NCI-H2196 treated with DMSO at 0.1 percent for 48 hours (cell line): ENCODE data around the gene MAN2A1.
"Not testable (repeated sequence)": the region's sequence is repeated elsewhere in the genome, so short reads cannot be mapped to it uniquely, and the experiment has no call there.

ENCODE experiments used
- DNase-seq: peaks from one replicate; lab custom pipeline; 2025; ENCODE audit not compliant: unreplicated experiment; lab: John Stamatoyannopoulos, UW

Gene MAN2A1

DNA sequence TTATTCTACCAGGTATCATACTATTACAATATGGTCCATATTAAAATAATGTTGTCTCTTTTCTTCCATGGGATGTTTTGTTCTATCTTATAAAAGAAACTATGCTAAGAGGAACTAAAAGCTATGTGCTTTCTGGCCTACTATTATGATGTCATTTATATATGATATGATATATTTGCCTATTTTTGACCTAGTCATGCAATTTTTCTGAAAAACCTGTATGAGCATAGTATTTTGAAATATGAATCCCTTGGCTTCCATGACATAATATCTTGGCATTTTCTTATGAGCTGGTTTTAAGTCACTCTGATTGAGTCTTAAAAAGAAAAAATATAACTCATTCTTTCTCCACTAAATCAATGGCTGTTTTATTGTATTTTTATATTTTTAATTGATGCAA lies 60.7 kb downstream of the MAN2A1 start:
- no peak for DNase-seq

DNA sequence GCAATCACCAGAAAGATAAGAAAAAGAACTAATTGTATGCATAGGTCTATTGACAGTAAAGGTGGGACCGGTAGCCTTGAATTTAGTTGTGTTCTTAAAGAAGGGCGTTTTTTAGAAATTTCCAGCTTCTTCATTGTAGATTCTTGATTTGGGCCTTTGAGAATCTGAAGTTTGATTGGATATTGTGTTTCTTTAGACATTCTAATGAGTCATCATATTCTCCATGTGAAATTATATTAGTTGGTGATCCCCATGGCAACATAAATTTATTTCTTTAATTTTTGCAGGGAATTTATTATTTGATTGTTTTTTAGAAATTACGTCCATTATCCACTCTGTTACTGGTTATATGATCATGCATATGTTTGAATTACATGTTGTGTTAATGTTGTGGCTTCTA lies 63.6 kb downstream of the MAN2A1 start:
- no peak for DNase-seq

DNA sequence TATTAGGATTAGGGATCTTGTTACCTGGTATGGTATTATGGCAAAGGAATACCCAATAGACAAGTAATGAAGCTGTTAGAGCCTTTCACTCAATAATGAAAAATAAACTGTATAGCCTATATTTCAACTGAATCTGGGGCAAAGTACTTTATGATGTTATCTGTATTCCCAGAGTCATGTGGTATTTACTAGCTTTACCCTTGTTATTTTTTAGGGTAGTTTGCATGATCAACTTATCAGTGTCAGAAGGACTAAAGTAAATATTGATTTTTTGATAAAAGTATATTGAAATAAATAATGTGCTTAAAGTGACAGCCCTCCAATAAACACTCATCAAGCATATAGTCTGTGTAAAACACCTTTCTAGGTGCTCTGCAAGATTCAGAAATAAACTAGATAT lies 64.6 kb downstream of the MAN2A1 start:
- DNase-seq = no peak

DNA sequence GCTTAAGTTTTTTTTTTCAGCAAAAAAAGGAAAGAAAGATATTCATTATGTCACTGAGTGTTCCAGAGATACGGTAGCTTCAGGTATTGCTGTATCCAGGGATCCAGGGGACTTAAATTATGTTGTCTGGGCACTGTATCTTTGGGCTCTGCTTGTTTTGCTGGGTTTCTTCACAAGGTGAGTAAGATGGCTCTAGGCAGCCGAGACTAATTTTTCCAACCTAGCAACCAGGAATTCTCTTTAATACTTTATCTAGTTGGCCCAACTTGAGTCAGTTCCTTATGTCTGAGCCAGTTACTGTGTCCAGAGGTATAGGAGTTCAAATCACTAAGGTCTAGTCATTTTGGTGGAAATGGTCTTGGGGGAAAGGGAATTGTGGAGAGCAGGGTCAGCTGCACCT lies 66.0 kb downstream of the MAN2A1 start:
- no peak for DNase-seq

DNA sequence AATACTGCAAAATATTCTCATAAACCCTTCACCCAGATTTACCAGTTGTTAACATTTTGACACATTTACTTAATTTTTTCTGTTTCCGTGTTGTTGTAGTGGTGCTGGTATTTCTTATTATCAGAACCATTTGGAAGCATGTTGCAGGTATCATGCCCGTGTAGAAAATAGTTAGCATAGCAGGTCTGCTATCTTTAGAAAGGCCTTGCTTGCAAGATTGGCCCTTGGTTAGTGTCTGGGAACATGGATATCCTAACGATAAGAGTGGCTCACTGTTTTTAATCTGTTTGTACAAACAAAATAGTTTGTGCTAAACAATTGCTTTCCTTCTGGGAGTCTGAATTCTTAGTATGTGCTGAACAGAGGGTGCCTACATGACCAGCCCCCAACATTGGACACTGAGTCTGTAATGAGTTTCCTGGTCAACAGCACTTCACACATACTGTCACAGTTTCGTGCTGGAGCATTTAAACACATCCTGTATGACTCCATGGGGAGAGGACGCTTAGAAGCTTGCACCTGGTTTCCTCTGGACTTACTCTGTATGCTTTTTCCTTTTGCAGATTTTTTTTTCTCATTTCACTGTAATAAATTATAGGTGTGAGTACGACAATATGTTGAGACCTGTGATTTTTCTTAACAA lies 66.9 kb downstream of the MAN2A1 start:
- no peak for DNase-seq

DNA sequence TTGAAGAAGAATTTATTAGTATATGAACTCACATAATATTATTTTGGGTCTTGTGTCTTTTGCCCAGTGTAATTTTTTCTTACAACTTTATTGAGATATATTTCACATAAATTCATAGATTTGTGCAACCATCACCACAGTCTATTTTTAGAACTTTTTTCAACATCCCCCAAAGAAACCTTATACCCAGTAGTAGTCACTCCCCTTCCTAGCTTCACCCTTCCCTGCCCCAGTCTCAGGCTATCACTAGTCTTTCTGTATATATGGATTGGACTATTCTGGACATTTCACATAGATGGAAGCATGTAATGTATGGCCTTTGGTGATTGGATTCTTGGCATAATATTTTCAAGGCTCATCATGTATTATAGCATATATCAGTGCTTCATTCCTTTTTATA lies 67.8 kb downstream of the MAN2A1 start:
- DNase-seq = no peak

DNA sequence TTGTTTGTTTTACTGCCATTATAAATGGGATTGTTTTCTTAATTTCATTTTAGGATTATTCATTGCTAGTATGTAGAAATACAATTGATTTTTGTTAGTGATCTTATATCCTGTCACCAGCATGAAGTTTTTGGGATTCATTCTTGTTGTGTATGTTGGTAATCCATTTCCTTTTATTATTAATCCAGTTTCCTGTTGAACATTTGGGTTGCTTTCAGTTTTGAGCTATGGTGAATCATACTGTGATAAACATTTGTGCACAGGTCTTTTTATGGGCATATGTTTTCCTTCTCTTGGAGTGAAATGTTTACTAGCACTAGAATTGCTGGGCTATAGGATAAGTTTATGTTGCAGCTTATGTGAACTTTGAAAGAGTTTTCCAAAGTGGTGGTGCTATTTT lies 69.6 kb downstream of the MAN2A1 start:
- DNase-seq = no peak

DNA sequence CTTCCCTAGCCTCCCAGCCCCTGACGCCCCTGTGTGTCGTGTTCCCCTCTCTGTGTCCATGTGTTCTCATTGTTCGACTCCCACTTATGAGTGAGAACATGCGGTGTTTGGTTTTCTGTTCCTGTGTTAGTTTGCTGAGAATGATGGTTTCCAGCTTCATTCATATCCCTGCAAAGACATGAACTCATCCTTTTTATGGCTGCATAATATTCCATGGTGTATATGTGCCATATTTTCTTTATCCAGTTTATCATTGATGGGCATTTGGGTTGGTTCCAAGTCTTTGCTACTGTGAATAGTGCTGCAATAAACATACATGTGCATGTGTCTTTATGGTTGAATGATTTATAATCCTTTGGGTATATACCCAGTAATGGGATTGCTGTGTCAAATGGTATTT lies 70.4 kb downstream of the MAN2A1 start:
- DNase-seq = not testable (repeated sequence)

DNA sequence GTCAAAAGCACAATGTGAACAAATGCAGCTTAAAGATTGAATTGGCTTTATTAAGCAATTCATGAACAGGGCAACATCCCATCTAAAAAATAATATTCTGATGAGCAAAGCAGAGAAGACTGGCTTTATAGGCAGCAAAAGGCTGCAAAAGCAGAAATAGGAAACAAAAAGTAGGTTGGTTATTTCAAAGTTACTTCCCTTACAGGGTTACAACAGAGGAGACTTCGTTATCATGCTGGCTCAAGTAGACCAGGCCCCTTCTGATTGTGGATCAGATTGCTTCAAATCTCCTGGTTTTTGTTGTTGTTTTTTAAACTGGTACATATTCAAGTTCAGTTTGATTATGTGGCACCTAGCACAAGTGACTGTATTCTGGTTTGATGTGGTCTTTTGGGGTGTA lies 73.1 kb downstream of the MAN2A1 start:
- DNase-seq = no peak

DNA sequence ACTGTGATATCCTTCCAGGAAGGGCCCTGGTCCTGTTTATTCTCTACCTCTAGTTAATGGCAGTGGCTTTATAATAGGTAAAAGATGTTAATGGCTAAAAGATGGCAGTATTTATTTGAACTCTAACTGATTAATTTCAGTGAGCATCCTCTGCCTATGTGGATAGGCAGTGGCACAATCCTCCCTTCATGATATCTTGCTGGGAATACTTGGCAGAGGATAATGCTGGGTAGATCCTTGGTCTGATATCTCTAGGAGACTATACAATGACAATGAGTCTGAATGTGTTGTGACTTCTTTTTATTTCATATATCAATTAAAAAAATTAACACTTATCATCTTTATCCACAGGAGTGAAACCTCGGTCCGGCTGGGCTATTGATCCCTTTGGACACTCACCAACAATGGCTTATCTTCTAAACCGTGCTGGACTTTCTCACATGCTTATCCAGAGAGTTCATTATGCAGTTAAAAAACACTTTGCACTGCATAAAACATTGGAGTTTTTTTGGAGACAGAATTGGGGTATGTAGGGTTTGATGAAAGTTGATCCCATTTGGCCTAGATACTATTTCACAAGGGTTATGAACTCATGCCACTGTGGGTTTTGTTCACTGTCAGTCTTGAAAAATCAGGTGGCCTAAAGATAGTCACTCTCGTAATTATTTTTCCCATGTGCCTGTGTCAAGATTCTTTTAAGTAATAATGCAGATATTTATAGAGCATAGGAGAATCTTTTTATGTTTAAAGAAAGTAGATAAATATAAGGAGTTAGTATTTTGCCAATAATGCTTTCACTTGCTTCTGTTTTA lies 77.7 kb downstream of the MAN2A1 start:
- no peak for DNase-seq

DNA sequence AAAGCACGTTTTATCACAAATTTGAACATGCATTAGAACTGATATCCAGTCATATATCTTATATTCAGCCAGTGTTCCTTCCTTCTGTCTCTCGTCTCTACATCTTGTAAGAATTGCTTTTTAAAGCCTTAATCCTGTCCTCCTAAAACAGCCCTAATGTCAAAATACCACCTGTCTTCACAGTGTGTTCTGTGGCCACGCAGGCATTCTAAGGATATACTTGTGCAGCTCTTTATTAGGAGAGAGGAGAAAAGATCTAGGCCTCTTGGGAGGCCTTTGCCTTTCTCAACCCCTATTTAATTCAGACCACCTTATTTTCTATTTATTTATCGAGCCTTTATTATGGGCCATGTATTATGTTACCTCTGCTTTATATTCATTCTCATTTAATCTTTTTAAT lies 78.3 kb downstream of the MAN2A1 start:
- no peak for DNase-seq

DNA sequence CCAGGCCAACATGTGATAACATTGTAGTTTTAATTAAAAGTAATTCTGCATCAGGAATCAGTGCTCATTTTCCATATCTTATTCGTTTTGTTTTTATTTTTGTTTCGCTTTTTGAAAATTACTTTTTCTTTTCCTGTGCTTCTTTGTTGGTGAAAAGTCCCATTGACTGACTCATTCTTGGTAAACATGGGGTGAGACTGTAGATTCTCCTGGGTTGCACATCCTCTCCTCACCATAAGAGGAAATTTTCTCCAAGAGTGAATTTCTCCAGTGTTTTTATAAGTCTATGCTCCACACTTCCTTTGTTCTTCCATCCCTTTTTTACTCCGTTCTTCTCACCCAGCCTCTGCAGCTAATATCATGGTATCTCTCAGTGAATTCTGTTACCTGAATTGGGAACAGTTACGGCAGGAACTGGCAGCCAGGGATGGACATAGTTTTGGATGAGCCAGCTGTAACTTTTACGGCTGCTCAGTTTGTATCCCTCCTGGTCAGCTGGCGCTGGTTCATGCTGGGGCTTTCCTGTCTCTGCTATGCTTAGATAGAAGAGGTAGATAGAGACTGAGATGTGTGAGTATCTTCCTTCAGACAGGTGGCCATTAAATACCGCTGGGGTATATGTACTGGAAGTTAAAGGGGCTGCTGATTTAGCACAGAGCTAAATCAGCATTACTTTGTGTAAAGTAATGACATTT lies 80.0 kb downstream of the MAN2A1 start:
- DNase-seq = no peak

DNA sequence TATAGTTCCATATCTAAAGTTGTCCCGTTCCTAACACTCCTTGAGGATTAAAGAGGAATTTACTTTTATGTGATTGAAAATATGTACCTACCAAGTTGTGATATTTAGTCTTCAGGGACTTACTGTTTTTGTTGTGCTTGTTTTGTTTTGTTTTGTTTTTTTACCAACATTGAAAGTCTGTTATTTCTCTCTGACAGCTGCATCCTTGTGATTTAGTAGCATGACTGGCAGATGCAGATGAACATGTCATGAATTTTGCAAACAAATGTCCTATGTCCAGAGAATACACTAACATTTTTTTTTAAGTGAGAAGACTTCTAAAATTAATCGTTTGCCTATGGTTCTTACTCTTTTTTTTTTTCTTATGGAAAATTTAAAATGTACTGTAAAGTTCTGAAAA lies 85.4 kb downstream of the MAN2A1 start:
- no peak for DNase-seq

DNA sequence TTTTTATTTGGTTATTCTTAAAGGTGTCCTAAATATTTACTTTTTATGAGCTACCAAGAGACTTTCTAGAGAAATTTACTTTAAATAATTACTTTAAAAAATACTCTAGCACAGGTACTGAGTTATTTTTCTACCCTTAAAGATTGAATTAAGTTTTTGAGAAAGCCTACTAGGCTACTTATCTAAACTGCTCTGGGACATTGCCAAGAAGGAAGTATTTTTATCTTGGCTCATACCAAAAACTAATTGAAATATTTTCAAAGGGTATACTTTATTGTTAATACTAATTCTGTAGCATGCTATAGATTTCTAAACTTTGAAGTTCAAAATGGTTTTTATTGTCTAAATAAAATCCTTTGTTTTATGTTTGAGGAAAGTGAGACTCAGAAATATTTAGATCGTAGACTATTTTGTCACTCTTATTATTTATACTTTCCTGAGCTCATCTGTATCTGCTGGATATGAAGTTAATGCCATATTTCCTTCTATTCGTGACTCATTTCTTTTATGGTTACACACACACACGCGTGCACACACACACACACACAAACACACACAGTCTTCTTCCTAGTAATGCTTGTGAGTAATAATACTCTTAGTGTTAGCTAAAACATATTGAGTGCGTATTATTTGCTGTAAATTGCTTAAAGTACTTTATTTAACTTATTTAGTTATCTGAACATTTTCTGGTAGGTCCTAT lies 89.5 kb downstream of the MAN2A1 start:
- no peak for DNase-seq

DNA sequence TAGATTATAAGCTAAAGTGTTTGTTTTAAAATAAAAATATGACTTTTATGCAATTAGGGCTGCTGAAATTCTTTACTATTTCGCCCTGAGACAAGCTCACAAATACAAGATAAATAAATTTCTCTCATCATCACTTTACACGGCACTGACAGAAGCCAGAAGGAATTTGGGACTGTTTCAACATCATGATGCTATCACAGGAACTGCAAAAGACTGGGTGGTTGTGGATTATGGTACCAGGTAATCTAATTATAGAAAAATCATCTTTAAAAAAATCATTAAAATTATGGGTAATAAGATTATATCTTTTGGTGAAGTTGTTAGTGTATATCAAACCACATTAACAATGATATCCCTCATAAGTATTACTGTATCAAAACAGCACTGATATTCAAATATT lies 95.0 kb downstream of the MAN2A1 start:
- no peak for DNase-seq

DNA sequence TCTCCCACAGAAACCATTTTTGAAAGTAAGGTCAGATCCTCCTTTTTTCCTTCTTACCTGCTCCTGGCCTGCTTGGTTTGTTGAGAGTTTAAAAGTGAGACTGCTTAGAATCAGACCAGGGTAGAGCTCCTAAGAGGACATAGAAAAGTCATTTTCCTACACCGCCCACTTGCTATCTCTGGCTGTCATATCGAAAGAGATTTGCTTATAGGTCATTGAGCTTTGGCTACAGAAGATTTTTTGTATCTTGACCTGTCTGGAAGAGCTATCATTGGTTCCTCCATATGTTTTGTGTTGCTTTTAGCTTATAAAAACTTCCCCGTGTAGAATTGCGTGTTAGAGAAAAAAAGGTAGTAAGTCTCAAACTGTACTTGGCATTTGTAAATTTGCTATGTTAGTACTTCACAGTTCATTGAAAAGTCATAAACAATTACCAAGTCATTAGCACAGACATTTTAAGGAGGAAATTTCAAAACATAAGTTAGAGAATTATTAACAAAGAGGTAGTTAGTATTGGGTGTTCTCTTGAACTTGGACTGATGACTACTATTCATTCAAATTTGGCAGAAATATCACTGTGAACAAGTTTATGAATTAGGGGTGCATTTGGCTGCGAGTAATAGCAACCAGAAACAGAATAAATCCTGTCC lies 96.6 kb downstream of the MAN2A1 start:
- DNase-seq = no peak

DNA sequence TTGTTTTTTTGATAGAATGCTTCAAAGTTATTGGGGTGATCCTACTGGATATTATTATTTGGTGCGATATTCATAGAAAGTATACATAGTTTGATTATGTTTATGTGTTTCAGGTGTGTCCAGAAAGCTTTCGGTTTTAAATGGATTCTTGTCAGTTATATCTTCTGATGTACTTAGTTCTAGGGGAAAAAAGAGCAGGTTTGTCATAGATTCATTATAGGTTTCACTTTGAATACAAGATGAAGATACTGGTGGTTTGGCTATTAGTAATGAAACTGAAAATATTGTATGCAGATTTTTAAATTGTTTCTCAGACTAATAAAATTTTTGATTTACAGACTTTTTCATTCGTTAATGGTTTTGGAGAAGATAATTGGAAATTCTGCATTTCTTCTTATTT lies 98.9 kb downstream of the MAN2A1 start:
- no peak for DNase-seq

DNA sequence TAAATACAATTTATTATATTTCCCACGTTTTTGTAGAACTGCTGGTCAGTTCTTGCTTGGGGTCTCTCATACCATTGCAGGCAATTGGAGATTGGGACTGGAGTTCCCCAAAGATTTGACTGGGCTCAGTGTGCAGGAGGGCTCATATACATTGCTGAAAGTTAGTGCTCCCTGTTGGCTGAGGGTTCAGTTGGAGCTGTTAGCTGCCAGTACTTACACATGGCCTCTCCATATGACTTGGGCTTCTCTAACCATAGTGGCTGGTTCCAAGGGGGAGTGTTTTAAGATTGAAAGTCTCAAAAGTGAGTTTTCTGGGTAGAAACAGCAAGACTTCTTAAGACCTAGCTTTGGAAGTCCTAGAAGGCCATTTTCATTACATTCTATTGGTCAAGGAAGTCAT lies 102.9 kb downstream of the MAN2A1 start:
- no peak for DNase-seq

DNA sequence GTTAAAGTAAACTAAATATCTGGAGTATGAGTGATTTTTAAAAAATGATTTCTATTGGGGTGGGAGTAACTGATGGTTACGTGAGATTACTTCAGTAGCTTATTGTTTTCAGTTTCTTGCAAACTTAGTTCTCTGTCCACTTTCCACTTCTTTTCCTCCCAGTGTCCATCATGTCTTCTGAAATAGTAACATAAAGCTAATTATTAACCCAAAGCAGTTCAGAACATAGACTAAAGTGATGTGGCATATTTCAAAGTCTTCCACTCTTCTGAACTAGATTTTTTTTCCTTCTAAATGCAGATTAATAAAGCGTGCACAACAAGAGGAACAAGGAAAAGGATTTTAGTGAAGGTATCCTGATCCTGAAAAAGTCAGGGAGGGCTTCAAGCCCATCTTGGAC lies 114.1 kb downstream of the MAN2A1 start:
- no peak for DNase-seq

DNA sequence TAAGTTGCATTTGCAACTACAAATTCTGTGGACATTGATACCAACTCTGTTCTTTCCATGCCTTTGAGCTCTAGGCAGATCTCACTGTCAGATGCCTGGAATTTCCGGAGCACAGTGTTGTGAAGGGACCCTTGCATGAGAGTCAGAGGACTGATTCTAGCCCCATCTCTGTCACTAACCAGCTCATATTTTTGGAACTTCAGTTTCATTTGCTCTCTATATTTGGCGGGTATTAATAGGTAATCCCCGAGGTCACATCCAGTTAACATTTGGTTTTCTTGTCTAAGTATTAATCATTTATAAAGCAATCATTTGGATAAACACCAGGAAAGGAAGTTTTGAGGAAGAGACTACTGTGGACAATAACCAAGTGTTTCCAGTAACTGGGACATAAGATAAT lies 115.7 kb downstream of the MAN2A1 start:
- no peak for DNase-seq

DNA sequence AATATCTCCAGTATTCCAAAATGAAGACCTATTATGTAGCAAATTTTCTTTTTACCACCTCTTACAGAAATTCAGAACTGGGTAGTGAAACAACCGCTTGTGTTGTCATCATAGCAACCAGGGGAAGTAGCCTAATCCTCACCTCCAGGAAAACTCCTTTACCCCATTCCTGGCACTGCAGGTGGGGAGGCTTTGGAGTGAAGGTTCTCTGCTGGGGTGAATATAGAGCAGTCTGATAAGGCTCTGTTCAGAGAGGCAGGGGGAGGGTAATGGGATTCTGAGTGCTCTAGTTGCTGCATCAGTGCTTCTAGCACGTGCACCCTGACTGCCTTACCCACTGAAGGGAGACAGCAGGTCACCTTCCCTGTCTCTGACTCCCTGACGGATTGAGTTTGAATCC lies 116.2 kb downstream of the MAN2A1 start:
- DNase-seq = no peak
